AG04449 (cell line): Measurements from ENCODE around the gene TRAPPC13.
"Not testable (repeated sequence)": the region's sequence is repeated elsewhere in the genome, so short reads cannot be mapped to it uniquely, and the experiment has no call there.

Experiments used
- CTCF ChIA-PET: fragments of 350-600 bp; formaldehyde crosslinking; extraction: SDS; loops from one replicate; lab custom pipeline; 2021; ENCODE audit warnings: antibody characterized with exemption; lab: Yijun Ruan, JAX
- POLR2A ChIA-PET: fragments of 400-600, 350-600 bp; formaldehyde crosslinking; extraction: SDS; loops from one replicate; lab custom pipeline; 2020; ENCODE audit warnings: antibody characterized with exemption, inconsistent platforms; lab: Yijun Ruan, JAX
- DNase-seq: peaks from one replicate; pipeline ENCODE4 v3.0.0-alpha.2; 2010; ENCODE audit warnings: low read depth, low spot score
- H3K4me3 ChIP-seq: 2 replicates; pipeline ENCODE4 v1.5.1; 2011; ENCODE audit warnings: low read depth, mild to moderate bottlenecking, control low read depth, low read length
- TF ChIP-seq, protein P1 (sequence below): IDR thresholded peaks from one replicate; pipeline ENCODE4 v1.5.1; 2011; ENCODE audit warnings: mild to moderate bottlenecking, moderate library complexity, low read length, control low read depth, inconsistent platforms; ENCODE audit not compliant: insufficient read depth; ENCODE audit errors: missing control alignments

The TRAPPC13 gene

GRCh38 chr5:65672796-65673195, 48.0 kb downstream of the TRAPPC13 start:
- CTCF ChIA-PET = interaction anchor here (1.2 kb wide), 1 partner anchor 9 kb away, joined by 7 read pairs; no protein-coding TSS in a partner anchor
- no peak overlapping the region for H3K4me3 ChIP-seq
- peak; percentile 51 for DNase-seq
- TF ChIP-seq, protein P1, sequence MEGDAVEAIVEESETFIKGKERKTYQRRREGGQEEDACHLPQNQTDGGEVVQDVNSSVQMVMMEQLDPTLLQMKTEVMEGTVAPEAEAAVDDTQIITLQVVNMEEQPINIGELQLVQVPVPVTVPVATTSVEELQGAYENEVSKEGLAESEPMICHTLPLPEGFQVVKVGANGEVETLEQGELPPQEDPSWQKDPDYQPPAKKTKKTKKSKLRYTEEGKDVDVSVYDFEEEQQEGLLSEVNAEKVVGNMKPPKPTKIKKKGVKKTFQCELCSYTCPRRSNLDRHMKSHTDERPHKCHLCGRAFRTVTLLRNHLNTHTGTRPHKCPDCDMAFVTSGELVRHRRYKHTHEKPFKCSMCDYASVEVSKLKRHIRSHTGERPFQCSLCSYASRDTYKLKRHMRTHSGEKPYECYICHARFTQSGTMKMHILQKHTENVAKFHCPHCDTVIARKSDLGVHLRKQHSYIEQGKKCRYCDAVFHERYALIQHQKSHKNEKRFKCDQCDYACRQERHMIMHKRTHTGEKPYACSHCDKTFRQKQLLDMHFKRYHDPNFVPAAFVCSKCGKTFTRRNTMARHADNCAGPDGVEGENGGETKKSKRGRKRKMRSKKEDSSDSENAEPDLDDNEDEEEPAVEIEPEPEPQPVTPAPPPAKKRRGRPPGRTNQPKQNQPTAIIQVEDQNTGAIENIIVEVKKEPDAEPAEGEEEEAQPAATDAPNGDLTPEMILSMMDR = no peak
- POLR2A ChIA-PET = no interaction called here

- H3K4me3 ChIP-seq = no peak overlapping the region
- CTCF ChIA-PET = interaction anchor here (2.2 kb wide), 1 partner anchor 11 kb away, joined by 6 read pairs; no protein-coding TSS in a partner anchor
These were observed 49.9 kb downstream of the TRAPPC13 start for GRCh38 chr5:65674749-65675148.

DNA sequence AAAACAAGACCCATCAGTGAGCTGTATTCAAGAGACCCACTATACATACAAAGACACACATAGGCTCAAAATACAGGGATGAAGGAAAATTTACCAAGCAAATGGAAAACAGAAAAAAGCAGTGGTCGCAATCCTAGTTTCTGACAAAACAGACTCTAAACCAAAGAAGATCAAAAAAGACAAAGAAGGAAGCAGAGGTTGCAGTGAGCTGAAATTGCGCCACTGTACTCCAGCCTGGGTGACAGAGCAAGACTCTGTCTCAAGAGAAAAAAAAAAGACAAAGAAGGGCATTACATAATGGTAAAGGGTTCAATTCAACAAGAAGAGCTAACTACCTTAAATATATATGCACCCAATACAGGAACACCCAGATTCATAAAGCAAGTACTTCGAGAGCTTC, 51.2 kb downstream of the TRAPPC13 start:
- H3K4me3 ChIP-seq, POLR2A ChIA-PET, DNase-seq: not testable (repeated sequence)
- CTCF ChIA-PET = interaction anchor here (2.2 kb wide), 1 partner anchor 13 kb away, joined by 6 read pairs; no protein-coding TSS in a partner anchor

More at GRCh38 chr5:65674749-65675148, 49.9 kb downstream of the TRAPPC13 start:
- DNase-seq = no peak
- POLR2A ChIA-PET = no interaction called here
- TF ChIP-seq, protein P1 = no peak

DNA sequence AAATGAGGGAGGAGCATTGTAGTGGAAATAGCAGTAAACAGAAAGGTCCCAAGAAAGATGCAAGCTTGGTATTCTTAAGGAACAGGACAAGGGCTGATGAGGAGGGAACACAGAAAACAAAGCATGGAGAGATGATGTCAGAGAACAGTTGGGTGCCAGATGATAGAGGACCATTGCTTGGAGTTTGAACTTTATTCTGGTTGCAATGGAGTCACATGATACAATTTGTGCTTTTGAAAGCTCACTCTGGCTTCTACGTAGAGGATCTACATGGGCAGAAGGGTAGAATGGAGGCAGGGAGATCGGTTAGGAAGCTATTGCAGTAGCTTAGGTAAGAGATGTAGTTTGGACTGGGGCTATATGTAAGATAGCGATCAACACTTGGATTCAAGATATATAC, 57.3 kb downstream of the TRAPPC13 start:
- ChIA-PET POLR2A (no interaction called here), CTCF (no interaction called here)
- no peak overlapping the region for H3K4me3 ChIP-seq
- no peak for DNase-seq
- TF ChIP-seq, protein P1 = no peak

DNA sequence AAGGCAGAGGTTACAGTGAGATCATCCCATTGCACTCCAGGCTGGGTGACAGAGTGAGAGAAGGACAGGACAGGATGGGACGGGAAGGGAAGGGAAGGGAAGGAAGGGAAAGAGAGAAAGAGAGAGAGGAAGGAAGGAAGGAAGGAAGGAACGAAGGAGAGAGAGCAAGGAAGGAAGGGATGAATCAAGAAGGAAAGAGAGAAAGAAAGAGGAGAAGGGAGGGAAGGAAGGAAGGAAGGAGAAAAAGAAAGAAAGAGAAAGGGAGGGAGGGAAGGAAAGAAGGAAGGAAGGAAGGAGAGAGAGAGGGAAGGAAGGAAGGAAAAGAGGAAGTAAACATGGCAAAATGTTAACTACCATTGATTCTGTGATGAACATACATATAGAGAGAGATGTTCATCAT, 68.3 kb downstream of the TRAPPC13 start:
- ChIA-PET POLR2A (no interaction called here), CTCF (no interaction called here)
- H3K4me3 ChIP-seq = no peak overlapping the region
- TF ChIP-seq, protein P1 = no peak
- DNase-seq = no peak

GRCh38 chr5:65695162-65695755, 70.4 kb downstream of the TRAPPC13 start:
- no peak overlapping the region for H3K4me3 ChIP-seq

More at GRCh38 chr5:65695162-65695755, 70.4 kb downstream of the TRAPPC13 start:
- DNase-seq = no peak
- POLR2A ChIA-PET = no interaction called here
- CTCF ChIA-PET = no interaction called here
- TF ChIP-seq, protein P1 = no peak
